ENCODE measurements around the gene MAIP1.

Gene MAIP1

GRCh38 chr2:199946836-199947235, 8.5 kb upstream of the MAIP1 start:
- no peak overlapping the region for H3K4me3 ChIP-seq (ENCODE audit: low read length)
- H3K27ac ChIP-seq (ENCODE audit: low read length), result no peak overlapping the region
- DNase-seq (ENCODE audit: low read depth, low spot score), result no peak
- H3K9me3 ChIP-seq (ENCODE audit: control insufficient read depth, insufficient read depth, low read length), result no peaks in the 10 kb centered on the region
- no peaks in the 10 kb centered on the region for H3K4me1 ChIP-seq (ENCODE audit: control insufficient read depth, insufficient read depth, low read length)
- H3K36me3 ChIP-seq (ENCODE audit: control insufficient read depth, insufficient read depth, low read length), result peaks cover 3% of the 10 kb centered on the region
- no peaks in the 10 kb centered on the region for H3K27me3 ChIP-seq (ENCODE audit: control insufficient read depth, insufficient read depth, low read length)

- no peak for DNase-seq (ENCODE audit: low read depth, low spot score)
- WGBS (ENCODE audit: insufficient coverage, insufficient read length), result no CpG with 5 or more reads among the region's 5 CpGs
- H3K4me1 ChIP-seq (ENCODE audit: control insufficient read depth, insufficient read depth, low read length), result no peaks in the 10 kb centered on the region; the same call in none of the 2 replicates
- no peak overlapping the region for H3K27ac ChIP-seq (ENCODE audit: low read length)
- no peaks in the 10 kb centered on the region for H3K9me3 ChIP-seq (ENCODE audit: control insufficient read depth, insufficient read depth, low read length)
- peaks cover 3% of the 10 kb centered on the region for H3K36me3 ChIP-seq (ENCODE audit: control insufficient read depth, insufficient read depth, low read length)
- no peak overlapping the region for H3K4me3 ChIP-seq (ENCODE audit: low read length)
- no peaks in the 10 kb centered on the region for H3K27me3 ChIP-seq (ENCODE audit: control insufficient read depth, insufficient read depth, low read length)
These were observed 5.0 kb upstream of the MAIP1 start for GRCh38 chr2:199950396-199950795.

- no CpG with 5 or more reads among the region's 1 CpG for WGBS (ENCODE audit: insufficient coverage, insufficient read length)
- DNase-seq (ENCODE audit: low read depth, low spot score), result no peak
- Histone ChIP-seq H3K4me1 (ENCODE audit: control insufficient read depth, insufficient read depth, low read length) (no peaks in the 10 kb centered on the region; the same call in none of the 2 replicates), H3K27ac (ENCODE audit: low read length) (no peak overlapping the region), H3K27me3 (ENCODE audit: control insufficient read depth, insufficient read depth, low read length) (no peaks in the 10 kb centered on the region), H3K9me3 (ENCODE audit: control insufficient read depth, insufficient read depth, low read length) (no peaks in the 10 kb centered on the region), H3K4me3 (ENCODE audit: low read length) (no peak overlapping the region), H3K36me3 (ENCODE audit: control insufficient read depth, insufficient read depth, low read length) (peaks cover 3% of the 10 kb centered on the region)
These were observed 4.4 kb upstream of the MAIP1 start for GRCh38 chr2:199951023-199951422.

GRCh38 chr2:199955007-199955338, 409 bp upstream of the MAIP1 start:
- Histone ChIP-seq H3K9me3 (ENCODE audit: control insufficient read depth, insufficient read depth, low read length) (no peaks in the 10 kb centered on the region), H3K4me1 (ENCODE audit: control insufficient read depth, insufficient read depth, low read length) (no peaks in the 10 kb centered on the region; the same call in none of the 2 replicates), H3K4me3 (ENCODE audit: low read length) (peak overlapping the region; percentile 74), H3K27ac (ENCODE audit: low read length) (no peak overlapping the region), H3K27me3 (ENCODE audit: control insufficient read depth, insufficient read depth, low read length) (no peaks in the 10 kb centered on the region), H3K36me3 (ENCODE audit: control insufficient read depth, insufficient read depth, low read length) (peaks cover 3% of the 10 kb centered on the region)
- no peak for DNase-seq (ENCODE audit: low read depth, low spot score)
- no CpG with 5 or more reads among the region's 13 CpGs for WGBS (ENCODE audit: insufficient coverage, insufficient read length)

GRCh38 chr2:199956062-199956380, 639 bp downstream of the MAIP1 start:
- Histone ChIP-seq H3K4me1 (ENCODE audit: control insufficient read depth, insufficient read depth, low read length) (no peaks in the 10 kb centered on the region; the same call in none of the 2 replicates), H3K36me3 (ENCODE audit: control insufficient read depth, insufficient read depth, low read length) (no peaks in the 10 kb centered on the region), H3K4me3 (ENCODE audit: low read length) (peak overlapping the region; percentile 74), H3K27ac (ENCODE audit: low read length) (no peak overlapping the region), H3K27me3 (ENCODE audit: control insufficient read depth, insufficient read depth, low read length) (no peaks in the 10 kb centered on the region), H3K9me3 (ENCODE audit: control insufficient read depth, insufficient read depth, low read length) (no peaks in the 10 kb centered on the region)
- WGBS (ENCODE audit: insufficient coverage, insufficient read length), result no CpG with 5 or more reads among the region's 10 CpGs
- no peak for DNase-seq (ENCODE audit: low read depth, low spot score)

- Histone ChIP-seq H3K27me3 (ENCODE audit: control insufficient read depth, insufficient read depth, low read length) (no peaks in the 10 kb centered on the region), H3K4me1 (ENCODE audit: control insufficient read depth, insufficient read depth, low read length) (no peaks in the 10 kb centered on the region; the same call in none of the 2 replicates), H3K9me3 (ENCODE audit: control insufficient read depth, insufficient read depth, low read length) (no peaks in the 10 kb centered on the region), H3K36me3 (ENCODE audit: control insufficient read depth, insufficient read depth, low read length) (peaks cover 5% of the 10 kb centered on the region; the same call in 1 of the 2 replicates), H3K4me3 (ENCODE audit: low read length) (no peak overlapping the region), H3K27ac (ENCODE audit: low read length) (no peak overlapping the region)
- DNase-seq (ENCODE audit: low read depth, low spot score), result no peak
- WGBS (ENCODE audit: insufficient coverage, insufficient read length), result no CpG with 5 or more reads among the region's 4 CpGs
These were observed 2.6 kb downstream of the MAIP1 start for GRCh38 chr2:199958014-199958413.

GRCh38 chr2:199962203-199962602, 6.8 kb downstream of the MAIP1 start:
- no peak overlapping the region for H3K4me3 ChIP-seq (ENCODE audit: low read length)
- WGBS (ENCODE audit: insufficient coverage, insufficient read length), result no CpG with 5 or more reads among the region's 2 CpGs
- no peaks in the 10 kb centered on the region for H3K4me1 ChIP-seq (ENCODE audit: control insufficient read depth, insufficient read depth, low read length)
- no peaks in the 10 kb centered on the region for H3K9me3 ChIP-seq (ENCODE audit: control insufficient read depth, insufficient read depth, low read length)
- DNase-seq (ENCODE audit: low read depth, low spot score), result no peak
- H3K27me3 ChIP-seq (ENCODE audit: control insufficient read depth, insufficient read depth, low read length), result no peaks in the 10 kb centered on the region
- peaks cover 5% of the 10 kb centered on the region; the same call in 1 of the 2 replicates for H3K36me3 ChIP-seq (ENCODE audit: control insufficient read depth, insufficient read depth, low read length)
- no peak overlapping the region for H3K27ac ChIP-seq (ENCODE audit: low read length)

GRCh38 chr2:199966405-199966804, 11.0 kb downstream of the MAIP1 start:
- Histone ChIP-seq H3K4me1 (ENCODE audit: control insufficient read depth, insufficient read depth, low read length) (no peaks in the 10 kb centered on the region), H3K36me3 (ENCODE audit: control insufficient read depth, insufficient read depth, low read length) (peaks cover 5% of the 10 kb centered on the region; the same call in 1 of the 2 replicates), H3K9me3 (ENCODE audit: control insufficient read depth, insufficient read depth, low read length) (no peaks in the 10 kb centered on the region), H3K27me3 (ENCODE audit: control insufficient read depth, insufficient read depth, low read length) (no peaks in the 10 kb centered on the region), H3K27ac (ENCODE audit: low read length) (no peak overlapping the region), H3K4me3 (ENCODE audit: low read length) (no peak overlapping the region)
- WGBS (ENCODE audit: insufficient coverage, insufficient read length), result no CpG with 5 or more reads among the region's 2 CpGs
- no peak for DNase-seq (ENCODE audit: low read depth, low spot score)

- no peak overlapping the region for H3K4me3 ChIP-seq (ENCODE audit: low read length)
- no peak for DNase-seq (ENCODE audit: low read depth, low spot score)
- H3K27me3 ChIP-seq (ENCODE audit: control insufficient read depth, insufficient read depth, low read length), result no peaks in the 10 kb centered on the region
- WGBS (ENCODE audit: insufficient coverage, insufficient read length), result no CpG with 5 or more reads among the region's 1 CpG
- no peaks in the 10 kb centered on the region for H3K4me1 ChIP-seq (ENCODE audit: control insufficient read depth, insufficient read depth, low read length)
- no peak overlapping the region for H3K27ac ChIP-seq (ENCODE audit: low read length)
- H3K36me3 ChIP-seq (ENCODE audit: control insufficient read depth, insufficient read depth, low read length), result peaks cover 5% of the 10 kb centered on the region; the same call in 1 of the 2 replicates
- H3K9me3 ChIP-seq (ENCODE audit: control insufficient read depth, insufficient read depth, low read length), result no peaks in the 10 kb centered on the region
These were observed 11.6 kb downstream of the MAIP1 start for GRCh38 chr2:199966976-199967375.

- H3K4me3 ChIP-seq (ENCODE audit: low read length), result no peak overlapping the region
- H3K9me3 ChIP-seq (ENCODE audit: control insufficient read depth, insufficient read depth, low read length), result no peaks in the 10 kb centered on the region
- DNase-seq (ENCODE audit: low read depth, low spot score), result no peak
- H3K4me1 ChIP-seq (ENCODE audit: control insufficient read depth, insufficient read depth, low read length), result no peaks in the 10 kb centered on the region
- no peaks in the 10 kb centered on the region for H3K27me3 ChIP-seq (ENCODE audit: control insufficient read depth, insufficient read depth, low read length)
- WGBS (ENCODE audit: insufficient coverage, insufficient read length), result no CpG with 5 or more reads among the region's 1 CpG
- H3K27ac ChIP-seq (ENCODE audit: low read length), result no peak overlapping the region
- H3K36me3 ChIP-seq (ENCODE audit: control insufficient read depth, insufficient read depth, low read length), result no peaks in the 10 kb centered on the region
These were observed 12.7 kb downstream of the MAIP1 start for GRCh38 chr2:199968126-199968525.

- DNase-seq (ENCODE audit: low read depth, low spot score), result no peak
- no peaks in the 10 kb centered on the region for H3K36me3 ChIP-seq (ENCODE audit: control insufficient read depth, insufficient read depth, low read length)
- H3K4me3 ChIP-seq (ENCODE audit: low read length), result no peak overlapping the region
- H3K4me1 ChIP-seq (ENCODE audit: control insufficient read depth, insufficient read depth, low read length), result no peaks in the 10 kb centered on the region
- no peaks in the 10 kb centered on the region for H3K9me3 ChIP-seq (ENCODE audit: control insufficient read depth, insufficient read depth, low read length)
- H3K27ac ChIP-seq (ENCODE audit: low read length), result no peak overlapping the region
- H3K27me3 ChIP-seq (ENCODE audit: control insufficient read depth, insufficient read depth, low read length), result no peaks in the 10 kb centered on the region
- no CpG with 5 or more reads among the region's 6 CpGs for WGBS (ENCODE audit: insufficient coverage, insufficient read length)
These were observed 16.8 kb downstream of the MAIP1 start for GRCh38 chr2:199972088-199972626.

Data from iPS DF 6.9 (cell line).